Measurements from ENCODE around the gene ZNF438.
A peak's percentile ranks its signal among the peaks of the same experiment; 100 is the strongest.

ZNF438 gene

DNA sequence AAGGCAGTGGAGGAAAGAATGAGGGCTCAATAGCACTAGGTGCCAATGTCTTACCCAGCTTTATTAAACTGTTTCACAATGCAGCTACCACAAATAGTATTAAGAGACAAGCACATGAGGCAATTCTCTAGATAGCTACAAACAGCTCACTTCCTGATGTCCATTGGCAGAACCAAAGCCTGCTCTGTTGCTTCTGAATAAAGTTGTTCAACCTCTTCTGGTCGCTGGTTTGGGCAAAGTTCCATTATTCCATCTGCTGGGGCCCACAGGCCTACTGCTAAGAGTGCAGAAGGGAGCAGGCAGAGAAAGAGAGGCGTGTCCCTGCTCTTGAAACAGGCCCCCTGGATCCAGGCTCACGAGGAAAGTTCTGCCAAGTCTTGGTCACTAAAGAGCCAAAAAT, 173.9 kb downstream of the ZNF438 start:
- H3K4me3 ChIP-seq (ENCODE audit: low read depth in 1 of 2, low read length in 1 of 2) = no peak overlapping the region
- no peaks in the 10 kb centered on the region for H3K36me3 ChIP-seq
- peak overlapping the region; percentile 32 for H3K27ac ChIP-seq
- H3K4me1 ChIP-seq (ENCODE audit: control insufficient read depth in 1 of 2, insufficient read depth in 1 of 2, low read depth in 1 of 2, low read length in 1 of 2) = peaks cover 32 to 60% of the 10 kb centered on the region in 2 experiments
- TF ChIP-seq, protein P1, sequence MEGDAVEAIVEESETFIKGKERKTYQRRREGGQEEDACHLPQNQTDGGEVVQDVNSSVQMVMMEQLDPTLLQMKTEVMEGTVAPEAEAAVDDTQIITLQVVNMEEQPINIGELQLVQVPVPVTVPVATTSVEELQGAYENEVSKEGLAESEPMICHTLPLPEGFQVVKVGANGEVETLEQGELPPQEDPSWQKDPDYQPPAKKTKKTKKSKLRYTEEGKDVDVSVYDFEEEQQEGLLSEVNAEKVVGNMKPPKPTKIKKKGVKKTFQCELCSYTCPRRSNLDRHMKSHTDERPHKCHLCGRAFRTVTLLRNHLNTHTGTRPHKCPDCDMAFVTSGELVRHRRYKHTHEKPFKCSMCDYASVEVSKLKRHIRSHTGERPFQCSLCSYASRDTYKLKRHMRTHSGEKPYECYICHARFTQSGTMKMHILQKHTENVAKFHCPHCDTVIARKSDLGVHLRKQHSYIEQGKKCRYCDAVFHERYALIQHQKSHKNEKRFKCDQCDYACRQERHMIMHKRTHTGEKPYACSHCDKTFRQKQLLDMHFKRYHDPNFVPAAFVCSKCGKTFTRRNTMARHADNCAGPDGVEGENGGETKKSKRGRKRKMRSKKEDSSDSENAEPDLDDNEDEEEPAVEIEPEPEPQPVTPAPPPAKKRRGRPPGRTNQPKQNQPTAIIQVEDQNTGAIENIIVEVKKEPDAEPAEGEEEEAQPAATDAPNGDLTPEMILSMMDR (IDR thresholded peaks at IDR 0.05) = no peak
- no peaks in the 10 kb centered on the region for H3K9me3 ChIP-seq
- no peaks in the 10 kb centered on the region for H3K27me3 ChIP-seq

DNA sequence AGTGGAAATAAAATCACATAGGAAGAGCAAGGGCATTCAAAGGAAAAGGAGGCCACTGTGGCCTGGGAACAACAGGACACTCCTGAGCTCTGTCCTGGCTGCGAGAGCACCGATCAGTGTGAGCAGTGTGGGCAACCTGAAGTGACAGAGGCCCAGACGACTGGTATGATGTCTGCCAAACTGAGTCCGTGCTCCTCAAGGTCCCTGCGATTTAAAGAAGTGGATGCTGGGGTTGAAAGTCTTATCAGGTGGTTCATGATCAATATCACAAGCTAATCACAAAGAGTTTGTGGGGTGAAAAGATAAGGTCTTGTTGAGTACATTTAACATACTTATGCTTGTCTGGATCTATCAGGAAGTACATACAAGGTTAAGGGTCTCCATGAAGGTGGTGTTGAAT, 176.5 kb downstream of the ZNF438 start:
- no peak overlapping the region for H3K4me3 ChIP-seq (ENCODE audit: low read depth in 1 of 2, low read length in 1 of 2)
- peaks cover 11 to 39% of the 10 kb centered on the region in 2 experiments for H3K4me1 ChIP-seq (ENCODE audit: control insufficient read depth in 1 of 2, insufficient read depth in 1 of 2, low read depth in 1 of 2, low read length in 1 of 2)
- H3K9me3 ChIP-seq = no peaks in the 10 kb centered on the region
- peaks cover under 1% of the 10 kb centered on the region for H3K36me3 ChIP-seq
- TF ChIP-seq, protein P1 (IDR thresholded peaks at IDR 0.05) = no peak
- H3K27ac ChIP-seq = peak overlapping the region; percentile 28
- no peaks in the 10 kb centered on the region for H3K27me3 ChIP-seq

- Histone ChIP-seq H3K9me3 (no peaks in the 10 kb centered on the region), H3K36me3 (peaks cover 5% of the 10 kb centered on the region), H3K27me3 (no peaks in the 10 kb centered on the region), H3K27ac (peak overlapping the region; percentile 28), H3K4me1 (ENCODE audit: control insufficient read depth in 1 of 2, insufficient read depth in 1 of 2, low read depth in 1 of 2, low read length in 1 of 2) (peaks cover 11 to 39% of the 10 kb centered on the region in 2 experiments), H3K4me3 (ENCODE audit: low read depth in 1 of 2, low read length in 1 of 2) (no peak overlapping the region)
- TF ChIP-seq, protein P1 (IDR thresholded peaks at IDR 0.05) = no peak
These were observed 177.0 kb downstream of the ZNF438 start for GRCh38 chr10:30854656-30855055.

DNA sequence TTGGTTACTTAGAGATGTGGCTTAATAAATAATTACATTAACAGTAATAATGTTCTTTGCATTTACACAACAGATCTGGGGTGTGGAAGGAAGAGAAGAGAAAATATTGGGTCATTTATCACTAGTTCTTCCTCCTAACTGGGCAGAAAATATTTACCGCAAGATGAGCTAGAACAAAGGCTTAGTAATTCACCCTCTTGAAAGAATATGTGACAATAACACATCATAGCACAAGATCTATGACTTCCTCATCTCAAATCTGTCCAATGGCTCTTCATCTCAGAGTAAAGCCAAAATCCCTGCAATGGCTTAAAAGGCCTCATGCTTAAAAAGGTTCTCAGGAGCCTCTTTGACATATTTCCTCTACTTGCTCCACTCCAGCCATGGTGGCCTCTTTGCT, 178.6 kb downstream of the ZNF438 start:
- Histone ChIP-seq H3K9me3 (no peaks in the 10 kb centered on the region), H3K4me1 (ENCODE audit: control insufficient read depth in 1 of 2, insufficient read depth in 1 of 2, low read depth in 1 of 2, low read length in 1 of 2) (peaks cover 11 to 38% of the 10 kb centered on the region in 2 experiments), H3K4me3 (ENCODE audit: low read depth in 1 of 2, low read length in 1 of 2) (no peak overlapping the region), H3K27ac (peak overlapping the region; percentile 48), H3K27me3 (no peaks in the 10 kb centered on the region), H3K36me3 (peaks cover 19% of the 10 kb centered on the region)
- TF ChIP-seq, protein P1 (IDR thresholded peaks at IDR 0.05) = no peak

- Histone ChIP-seq H3K36me3 (peaks cover 27% of the 10 kb centered on the region), H3K27ac (no peak overlapping the region), H3K4me1 (ENCODE audit: control insufficient read depth in 1 of 2, insufficient read depth in 1 of 2, low read depth in 1 of 2, low read length in 1 of 2) (peaks cover 5 to 26% of the 10 kb centered on the region in 2 experiments), H3K9me3 (no peaks in the 10 kb centered on the region), H3K4me3 (ENCODE audit: low read depth in 1 of 2, low read length in 1 of 2) (no peak overlapping the region), H3K27me3 (no peaks in the 10 kb centered on the region)
- TF ChIP-seq, protein P1 (IDR thresholded peaks at IDR 0.05) = no peak
These were observed 180.9 kb downstream of the ZNF438 start for GRCh38 chr10:30850776-30851175.

Measured in neutrophil (primary cell).